Stimulated activated CD4-positive, alpha-beta T cell treated with anti-CD3 and anti-CD28 coated beads, Interleukin-1b, Interleukin-23, amount 100 ng/mL, for 48 hours (primary cell): ENCODE data around the gene SLC24A1.

ENCODE experiments used
- DNase-seq: peaks from one replicate; pipeline ENCODE4 v3.0.0-alpha.2; 2020

SLC24A1 gene

DNA sequence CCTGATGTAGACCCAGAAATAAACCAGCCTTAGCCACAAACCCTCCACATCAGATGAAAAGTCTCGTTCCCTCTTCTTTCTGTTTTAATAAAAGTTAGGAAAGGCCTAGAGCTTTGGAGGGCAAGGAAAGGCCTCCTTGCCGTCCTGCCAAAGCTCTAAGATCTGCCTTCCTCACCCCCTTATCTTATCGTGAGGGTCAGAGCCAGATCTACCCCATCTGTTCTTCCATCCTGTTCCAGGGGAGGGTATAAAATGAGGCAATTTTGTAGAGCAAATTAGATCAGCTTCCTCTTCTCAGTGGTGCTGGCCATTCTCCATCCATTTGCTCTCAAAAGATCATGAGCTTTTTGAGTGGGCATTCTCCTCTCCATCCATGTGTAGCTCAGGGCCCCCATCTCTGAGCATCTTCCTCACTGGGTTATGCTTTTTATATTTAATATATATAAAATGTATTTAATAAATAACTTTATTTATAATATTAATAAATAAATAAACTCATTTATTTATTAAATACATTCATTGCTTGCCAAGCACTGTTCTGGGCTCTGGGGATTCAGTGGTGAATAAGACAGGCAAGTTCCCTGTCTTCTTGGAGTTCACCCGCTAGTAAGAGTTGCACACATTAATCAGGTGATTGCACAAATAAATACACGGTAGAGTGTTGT lies 2.0 kb upstream of the SLC24A1 start:
- DNase-seq: no peak

DNA sequence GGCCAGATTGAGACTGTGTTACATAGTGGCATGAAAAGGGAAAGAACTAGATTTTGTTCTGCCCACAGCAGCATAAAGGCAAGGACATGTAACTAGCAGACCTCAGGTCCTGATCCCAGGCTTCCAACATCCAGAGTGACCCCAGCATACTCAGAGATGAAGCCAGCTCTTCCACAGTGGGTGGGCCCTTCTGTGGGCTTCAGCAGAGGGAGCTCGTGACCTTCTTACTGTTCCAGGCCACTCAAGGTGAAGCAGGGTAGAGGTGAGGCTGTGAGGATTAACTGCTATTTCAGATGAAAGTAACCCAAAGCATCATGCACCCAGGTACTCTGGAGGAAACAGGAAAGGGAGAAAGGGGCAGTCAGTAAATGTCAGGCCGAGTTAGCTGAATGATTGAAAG lies 905 bp upstream of the SLC24A1 start:
- no peak for DNase-seq

DNA sequence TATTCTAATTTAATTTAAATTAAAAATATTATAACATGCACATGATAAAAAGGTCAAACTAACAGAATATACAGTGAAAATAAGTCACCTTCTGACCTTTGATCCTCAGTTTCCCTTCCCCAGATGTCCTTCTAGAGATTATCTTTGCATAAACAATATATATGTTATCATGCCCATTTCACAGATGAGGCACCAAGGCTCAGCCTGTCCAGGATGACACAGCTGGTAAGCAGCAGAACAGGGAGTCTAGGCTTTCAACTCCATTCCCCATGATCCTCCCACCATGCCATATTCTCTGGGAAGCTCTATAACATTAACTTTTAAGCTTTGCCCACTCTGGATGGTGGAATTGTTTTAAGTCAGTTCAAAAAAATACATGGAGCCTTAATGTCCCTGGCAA lies 1.4 kb downstream of the SLC24A1 start:
- DNase-seq: no peak

DNA sequence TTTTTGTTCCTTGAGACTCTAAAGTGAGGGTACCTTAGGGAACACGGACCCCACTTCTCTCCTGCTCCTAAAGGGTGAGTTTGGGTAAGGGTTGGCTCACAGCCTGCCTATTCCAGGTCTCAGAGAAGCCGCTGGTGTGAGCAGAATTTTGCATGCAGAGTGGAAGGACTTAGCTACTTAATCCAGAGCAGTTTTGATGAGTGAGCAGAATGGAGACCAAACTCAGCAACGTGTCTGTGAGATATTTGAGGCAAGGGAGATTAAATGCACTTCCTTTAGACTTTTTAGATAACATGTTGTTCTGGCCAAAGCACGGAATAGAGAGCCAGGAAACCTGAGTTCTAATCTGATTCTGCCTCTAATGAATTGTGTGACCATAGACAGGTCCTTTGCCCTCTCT lies 5.1 kb downstream of the SLC24A1 start:
- DNase-seq: no peak

DNA sequence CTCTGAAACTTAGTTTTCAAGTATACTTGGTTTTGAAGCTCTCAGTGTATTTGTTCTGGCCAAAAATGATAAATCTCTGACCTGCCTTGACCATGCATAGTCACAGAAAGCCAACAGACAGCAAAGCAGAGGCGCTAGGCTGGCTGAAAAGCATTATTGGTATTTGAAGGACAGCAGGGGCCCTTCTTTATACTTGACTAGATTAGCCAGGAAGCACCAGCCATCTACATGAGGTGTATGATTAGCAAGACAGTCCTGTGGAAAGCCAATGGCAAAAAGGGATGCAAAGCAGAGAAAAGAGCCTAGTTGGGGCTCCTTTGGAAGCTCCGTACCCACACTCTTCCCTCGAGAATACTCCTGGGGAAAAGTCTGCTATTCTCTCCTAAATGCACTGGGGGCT lies 7.8 kb downstream of the SLC24A1 start:
- no peak for DNase-seq

DNA sequence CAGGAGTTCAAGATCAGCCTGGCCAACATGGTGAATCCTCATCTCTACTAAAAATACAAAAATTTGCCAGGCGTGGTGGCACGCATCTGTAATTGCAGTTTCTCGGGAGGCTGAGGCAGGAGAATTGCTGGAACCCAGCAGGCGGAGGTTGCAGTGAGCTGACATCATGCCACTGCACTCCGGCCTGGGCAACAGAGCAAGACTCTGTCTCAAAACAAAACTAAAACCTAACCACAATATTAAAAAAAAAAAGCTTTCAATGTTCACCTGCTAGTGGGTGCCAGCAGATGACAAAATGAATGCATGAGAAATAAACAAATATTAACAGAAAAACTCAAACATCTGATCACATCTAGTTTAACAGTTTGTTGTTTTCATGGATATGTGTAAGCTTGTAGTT lies 9.0 kb downstream of the SLC24A1 start:
- DNase-seq: no peak

DNA sequence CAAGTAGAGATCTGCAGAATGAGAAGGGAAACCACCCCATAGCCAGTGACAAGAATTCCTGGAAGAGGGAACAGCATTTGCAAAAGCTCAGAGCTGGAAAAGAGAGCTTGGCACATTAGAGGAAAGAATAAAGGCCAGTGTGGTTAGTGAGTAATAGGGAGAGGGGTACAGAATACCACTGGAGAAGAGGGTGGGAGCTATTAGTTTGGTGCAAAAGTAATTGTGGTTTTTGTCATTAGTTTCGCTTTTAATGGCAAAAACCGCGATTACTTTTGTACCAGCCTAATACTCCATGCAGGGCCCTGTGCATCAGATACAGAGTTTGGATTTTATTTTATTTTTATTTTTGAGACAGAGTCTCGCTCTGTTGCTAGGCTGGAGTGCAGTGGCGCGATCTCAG lies 9.8 kb downstream of the SLC24A1 start:
- no peak for DNase-seq

DNA sequence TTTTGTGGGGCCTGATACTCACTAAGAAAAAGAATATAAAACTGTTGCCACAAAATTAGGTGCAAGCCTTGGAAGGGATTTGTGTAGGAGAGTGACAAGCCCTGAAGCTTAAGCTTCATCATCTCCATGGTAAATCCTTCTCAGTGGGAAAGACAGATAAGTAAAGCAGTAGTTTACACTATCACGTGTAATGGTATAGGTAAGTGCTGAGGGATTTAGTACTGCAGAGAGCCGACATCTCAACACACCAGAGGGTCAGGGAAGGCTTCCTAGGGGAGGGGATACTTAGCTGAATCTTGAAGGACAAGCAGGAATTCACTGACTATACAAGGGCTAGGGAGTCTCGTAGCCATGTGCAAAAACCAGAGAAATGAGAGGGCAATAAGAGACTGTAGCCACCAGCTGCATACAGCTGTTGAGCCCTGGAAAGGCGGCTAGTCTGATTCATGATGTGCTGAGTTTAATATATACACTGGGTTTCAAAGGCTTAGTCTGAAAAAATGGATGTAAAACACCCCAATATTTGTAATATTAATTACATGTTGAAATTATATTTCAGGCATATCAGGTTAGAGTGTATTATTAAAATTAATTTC lies 11.1 kb downstream of the SLC24A1 start:
- DNase-seq: no peak

DNA sequence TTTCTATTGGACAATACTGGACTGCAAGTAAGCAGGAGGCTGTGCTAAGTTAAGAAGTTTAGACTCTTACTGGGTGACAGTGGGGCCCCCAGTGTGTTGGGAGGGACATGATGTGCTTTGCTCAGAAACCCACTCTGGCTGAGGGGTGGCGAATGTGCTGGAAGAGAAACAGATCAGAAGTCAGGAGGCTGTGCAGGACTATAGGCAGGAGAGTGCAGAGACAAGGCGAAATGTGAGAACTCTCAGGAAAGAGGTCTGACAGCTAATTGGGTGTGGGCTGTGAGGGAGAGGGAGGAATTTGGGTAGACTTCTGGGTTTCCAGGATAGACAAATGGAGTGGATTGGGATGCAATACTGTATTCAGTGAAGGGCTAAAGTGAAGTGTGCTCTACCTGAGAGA lies 12.0 kb downstream of the SLC24A1 start:
- DNase-seq: no peak

DNA sequence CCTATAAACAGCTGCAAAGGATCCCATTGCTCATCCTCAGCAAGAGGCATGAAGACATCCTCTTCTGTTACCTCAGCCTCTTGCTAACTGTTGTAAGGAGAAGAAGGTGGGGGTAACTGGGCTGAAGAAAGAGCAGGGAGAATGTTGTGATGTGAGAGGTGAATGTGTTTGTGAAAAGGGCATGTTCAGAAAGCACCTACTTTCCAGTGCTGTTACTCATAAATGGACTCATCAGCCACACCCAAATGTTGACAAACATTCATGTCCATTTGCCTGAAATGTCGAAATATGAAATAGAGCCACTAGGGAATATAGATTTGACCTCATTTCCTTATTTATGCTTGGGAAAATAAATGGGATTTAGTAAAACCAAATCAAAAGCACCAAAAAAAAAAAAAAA lies 12.6 kb downstream of the SLC24A1 start:
- no peak for DNase-seq

DNA sequence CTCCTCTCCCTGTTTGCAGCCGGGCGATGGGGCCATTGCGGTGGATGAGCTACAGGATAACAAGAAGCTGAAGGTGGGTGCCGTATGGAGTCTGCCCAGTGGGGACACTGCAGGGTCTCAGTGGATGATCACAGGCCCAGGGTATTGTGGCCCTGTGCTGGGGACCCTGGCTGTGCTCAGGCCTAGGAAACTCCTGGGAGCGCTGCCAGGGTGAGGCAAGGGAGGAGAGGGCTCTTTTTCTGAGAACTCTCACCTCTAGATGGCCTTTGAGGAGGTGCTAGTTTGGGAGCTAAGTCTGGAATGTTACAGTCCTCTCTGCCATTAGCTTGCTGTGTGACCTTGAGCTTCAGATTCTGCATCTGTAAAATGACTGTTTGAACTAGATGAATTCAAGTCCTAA lies 16.4 kb downstream of the SLC24A1 start:
- DNase-seq: no peak

DNA sequence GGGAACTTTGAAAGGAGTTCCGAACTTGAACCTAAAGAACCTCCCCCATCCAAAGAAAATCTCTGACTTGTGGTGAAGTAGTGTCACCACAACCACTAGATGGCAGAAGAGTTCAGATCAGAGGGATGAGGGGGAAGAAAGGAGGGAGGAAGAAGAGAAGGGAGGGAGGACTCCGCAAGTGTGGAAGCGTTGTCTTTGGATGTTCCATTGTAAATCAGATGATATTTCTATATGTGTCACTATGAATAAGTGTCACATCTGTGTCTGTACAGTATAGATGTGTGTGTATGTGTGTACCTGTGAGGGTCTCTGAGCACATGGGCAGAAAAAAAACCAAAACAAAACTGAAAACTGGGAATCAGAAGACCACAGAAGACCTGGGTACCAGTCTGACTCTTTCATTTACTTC lies 16.9 kb downstream of the SLC24A1 start:
- no peak for DNase-seq

DNA sequence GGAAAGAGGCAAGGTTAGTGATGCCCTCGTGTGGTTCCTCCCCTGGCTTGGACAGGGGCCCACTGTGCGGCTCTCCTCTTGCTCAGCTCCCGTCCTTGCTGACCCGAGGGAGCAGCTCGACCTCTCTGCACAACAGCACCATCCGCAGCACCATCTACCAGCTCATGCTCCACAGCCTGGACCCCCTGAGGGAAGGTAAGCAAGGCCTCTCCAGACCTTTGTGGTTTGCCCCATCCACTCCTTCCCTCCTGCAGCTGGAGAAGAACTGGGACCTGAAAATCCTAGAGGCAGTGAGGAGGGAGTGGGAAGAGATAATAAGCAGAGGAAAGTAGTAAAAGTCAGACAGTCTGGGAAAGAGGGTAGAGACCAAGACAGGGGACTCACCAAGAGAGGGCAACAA lies 17.8 kb downstream of the SLC24A1 start:
- DNase-seq: no peak

DNA sequence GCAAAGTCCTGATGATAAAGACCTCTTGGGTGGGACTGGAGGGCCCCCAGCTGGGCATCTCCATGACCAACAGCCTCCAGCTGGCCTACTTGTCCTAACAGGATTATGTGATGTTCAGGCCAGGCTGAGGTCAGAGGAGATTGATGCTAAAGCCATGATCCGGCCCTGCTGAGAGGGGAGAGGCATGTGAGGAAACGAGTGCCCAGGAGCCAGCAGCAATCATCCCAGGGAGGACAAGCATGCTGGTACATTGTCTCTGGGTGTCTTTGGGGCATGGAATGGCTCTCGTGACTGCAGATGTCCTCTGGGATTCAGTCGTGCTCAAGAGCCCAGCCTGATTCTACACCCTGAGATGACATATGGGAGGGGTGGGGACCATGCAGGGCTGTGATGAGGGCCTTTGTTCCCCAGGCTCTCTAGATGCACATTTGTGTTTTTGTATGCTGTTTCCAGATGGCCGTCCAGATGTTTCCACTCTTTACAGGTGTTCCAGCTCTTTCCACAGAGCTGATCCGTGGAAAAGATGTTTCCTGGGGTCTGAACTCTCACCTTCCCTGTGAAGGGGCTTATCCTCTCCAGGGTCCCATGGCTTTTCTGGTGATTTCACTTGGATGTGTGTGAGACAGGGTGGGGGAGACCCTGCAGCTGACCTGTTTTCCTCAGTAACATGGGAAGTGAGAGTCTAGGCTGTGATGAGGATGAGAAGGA lies 20.2 kb downstream of the SLC24A1 start:
- no peak for DNase-seq

DNA sequence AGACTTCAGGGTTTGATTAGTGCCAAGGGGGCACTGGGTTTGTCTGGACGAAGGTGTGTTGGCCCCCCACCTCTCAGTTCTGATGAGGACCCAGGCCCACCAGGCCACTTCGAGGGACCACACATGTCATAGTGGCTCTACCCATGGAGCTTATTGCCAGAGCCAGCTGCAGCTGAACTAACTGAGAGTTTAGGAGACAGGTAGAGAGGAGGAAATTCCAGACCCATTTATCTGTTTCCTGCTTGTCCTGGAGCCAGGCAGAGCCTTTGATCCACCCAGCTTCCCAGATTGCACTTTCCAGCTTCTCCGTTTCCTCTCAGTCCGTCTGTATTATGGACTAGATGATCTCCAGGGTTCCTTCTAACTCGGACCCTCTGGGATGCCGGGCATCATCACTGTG lies 20.9 kb downstream of the SLC24A1 start:
- DNase-seq: no peak

DNA sequence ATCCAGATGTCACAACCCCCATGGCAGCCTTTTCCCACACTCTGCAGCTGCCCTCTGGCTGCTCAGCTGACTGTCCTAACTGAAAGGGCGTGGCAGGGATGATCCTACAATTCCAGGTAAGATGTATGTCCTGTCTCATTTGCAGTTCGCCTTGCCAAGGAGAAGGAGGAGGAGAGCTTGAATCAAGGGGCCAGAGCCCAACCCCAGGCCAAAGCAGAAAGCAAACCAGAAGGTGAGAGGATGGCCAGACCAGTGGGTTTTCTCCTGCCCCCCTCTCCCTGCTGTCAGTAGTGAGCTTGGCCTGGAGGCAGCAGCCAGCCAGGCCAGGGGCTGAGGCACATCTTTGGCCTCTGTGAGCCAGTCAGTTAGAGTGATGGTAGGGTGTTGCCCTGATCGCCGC lies 22.5 kb downstream of the SLC24A1 start:
- DNase-seq: no peak

DNA sequence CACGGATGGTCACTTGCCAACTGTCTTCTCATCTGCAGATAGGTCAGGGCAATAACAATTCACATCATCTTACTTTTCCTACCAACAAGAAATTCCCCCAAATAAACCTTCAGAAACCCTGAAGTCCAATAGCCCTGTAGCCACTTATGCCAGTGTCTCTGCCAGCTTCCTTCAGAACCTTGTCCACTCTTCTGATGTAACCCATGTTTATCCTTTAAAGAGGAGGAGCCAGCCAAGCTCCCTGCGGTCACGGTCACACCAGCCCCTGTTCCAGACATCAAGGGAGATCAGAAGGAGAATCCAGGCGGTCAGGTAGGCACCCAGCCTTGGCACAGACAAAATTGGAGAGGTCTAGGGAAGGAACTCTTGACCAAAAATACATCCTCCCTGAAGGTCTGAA lies 23.7 kb downstream of the SLC24A1 start:
- no peak for DNase-seq

DNA sequence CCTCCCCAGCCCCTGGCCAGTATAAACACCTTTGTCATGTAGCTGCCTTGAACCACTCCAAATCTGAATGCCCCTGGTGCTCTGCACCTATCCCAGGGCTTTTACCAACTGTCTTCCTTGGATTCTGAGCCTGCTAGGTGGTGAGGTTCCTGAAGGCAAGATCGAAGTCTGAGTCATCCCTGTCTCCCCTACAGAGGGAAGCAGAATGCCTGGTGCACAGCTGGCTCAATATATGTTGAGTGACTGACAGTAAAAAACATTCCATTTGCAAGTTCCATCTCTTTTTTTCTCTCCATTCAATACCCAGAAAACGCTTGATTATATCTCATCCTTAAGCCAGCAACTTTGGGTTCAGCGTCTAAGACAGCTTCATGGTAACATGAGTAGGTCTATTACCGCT lies 24.7 kb downstream of the SLC24A1 start:
- DNase-seq: no peak

DNA sequence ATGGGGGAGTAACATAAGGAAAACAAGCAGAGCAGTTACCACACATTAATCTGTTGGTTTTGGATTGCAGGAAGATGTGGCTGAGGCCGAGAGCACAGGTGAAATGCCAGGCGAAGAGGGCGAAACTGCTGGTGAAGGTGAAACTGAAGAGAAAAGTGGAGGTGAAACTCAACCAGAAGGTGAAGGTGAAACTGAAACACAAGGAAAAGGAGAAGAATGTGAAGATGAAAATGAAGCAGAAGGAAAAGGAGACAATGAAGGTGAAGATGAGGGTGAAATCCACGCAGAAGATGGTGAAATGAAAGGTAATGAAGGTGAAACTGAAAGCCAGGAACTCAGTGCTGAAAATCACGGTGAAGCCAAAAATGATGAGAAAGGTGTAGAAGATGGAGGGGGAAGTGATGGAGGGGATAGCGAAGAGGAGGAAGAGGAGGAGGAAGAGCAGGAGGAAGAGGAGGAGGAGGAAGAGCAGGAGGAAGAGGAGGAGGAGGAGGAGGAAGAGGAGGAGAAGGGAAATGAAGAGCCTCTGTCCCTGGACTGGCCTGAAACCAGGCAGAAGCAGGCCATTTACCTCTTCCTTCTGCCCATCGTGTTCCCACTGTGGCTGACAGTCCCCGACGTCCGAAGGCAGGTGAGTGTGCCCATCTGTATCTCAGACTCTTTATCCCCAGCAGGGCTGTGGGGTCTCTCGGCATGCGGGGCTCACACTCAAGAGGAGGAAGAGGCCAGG lies 28.7 kb downstream of the SLC24A1 start:
- no peak for DNase-seq

DNA sequence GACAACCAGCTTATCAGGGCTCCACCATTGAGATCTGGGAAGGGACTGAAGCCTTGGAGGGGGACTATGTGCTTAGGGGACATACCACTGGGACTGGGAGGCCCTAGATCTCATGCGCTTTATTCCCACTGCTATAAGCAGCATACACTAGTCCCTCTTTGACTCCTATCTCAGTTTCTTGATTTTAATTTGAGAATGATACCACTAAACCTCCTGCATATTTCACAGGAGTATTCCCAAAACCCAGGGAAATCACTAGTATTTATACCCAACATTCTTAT lies 29.2 kb downstream of the SLC24A1 start:
- no peak for DNase-seq

DNA sequence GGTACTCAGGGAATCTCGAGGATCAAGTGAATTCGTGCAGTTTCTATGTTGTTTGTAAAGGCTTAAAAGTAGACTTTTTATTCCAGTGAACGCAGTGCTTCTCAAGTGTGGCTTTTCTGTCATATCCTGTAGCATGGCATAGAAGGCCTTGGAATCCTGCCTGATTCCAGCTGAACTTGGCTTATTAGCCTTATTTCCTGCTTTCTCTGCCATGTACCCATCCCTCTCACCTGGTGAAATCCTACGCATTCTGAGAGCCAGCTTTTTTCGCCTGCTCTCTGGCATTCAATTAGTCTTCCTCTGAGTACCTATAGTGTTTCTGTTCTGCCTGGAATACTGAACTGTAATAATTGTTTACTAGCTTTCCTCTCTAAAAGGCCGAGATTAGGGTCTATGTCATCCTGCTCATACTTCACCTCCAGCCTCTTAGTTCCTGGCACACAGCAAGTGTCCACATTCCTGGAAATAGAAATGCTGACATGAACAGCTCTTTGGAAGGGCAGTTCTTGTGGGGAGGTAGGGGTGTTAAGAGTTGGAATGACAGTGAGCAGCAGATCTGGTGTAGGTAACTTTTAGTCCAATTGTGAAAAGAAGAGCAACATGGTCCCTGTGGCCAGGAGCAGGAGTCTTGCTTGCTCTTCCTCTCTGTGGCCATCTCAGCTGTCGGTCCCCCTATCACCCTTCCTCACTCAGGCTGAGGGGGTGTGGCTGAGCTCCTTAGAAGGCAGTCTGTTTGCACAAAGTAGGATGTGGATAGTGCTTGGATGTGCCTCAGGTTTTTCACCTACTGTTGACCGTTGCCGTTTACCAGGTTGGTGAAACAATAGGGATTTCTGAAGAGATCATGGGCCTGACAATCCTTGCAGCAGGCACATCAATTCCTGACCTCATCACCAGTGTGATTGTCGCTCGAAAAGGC lies 30.4 kb downstream of the SLC24A1 start:
- no peak for DNase-seq

DNA sequence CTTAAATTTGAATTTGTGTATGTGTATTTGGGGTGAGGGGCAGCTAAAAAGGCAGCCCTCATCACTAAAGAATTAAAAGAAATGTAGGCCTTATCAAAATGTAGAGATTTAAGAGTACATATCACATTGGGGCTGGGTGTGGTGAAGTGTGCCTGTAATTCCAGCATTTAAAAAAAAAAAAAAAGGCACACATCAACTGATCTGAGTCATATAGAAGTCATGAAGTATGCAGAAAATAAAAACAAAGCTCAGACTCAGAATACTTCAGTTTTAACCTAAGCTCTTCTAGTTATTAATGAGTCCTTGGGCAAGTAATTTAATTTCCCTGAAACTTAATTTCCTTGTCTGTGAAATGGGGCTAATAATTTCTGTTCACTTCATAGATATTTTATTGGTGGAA lies 31.6 kb downstream of the SLC24A1 start:
- no peak for DNase-seq
